Breast epithelium (tissue), 3 donors: ENCODE data around the gene GALM.

Experiments used
- POLR2A ChIP-seq: fragments of 450-650 bp; IDR thresholded peaks from one replicate; pipeline ENCODE4 v1.6.1; 2016; ENCODE audit warnings: antibody characterized with exemption, mild to moderate bottlenecking, moderate library complexity
- POLR2AphosphoS5 ChIP-seq, 3 donors: sonication (generic); formaldehyde crosslinking; IDR thresholded peaks; one replicate each; pipeline ENCODE4 v1.6.1; 2017; ENCODE audit warnings: antibody characterized with exemption in 3 of 3
- TF ChIP-seq, protein P1 (sequence below), 3 donors: fragments of 450-650 bp; IDR thresholded peaks; one replicate each; pipeline ENCODE4 v1.5.1; 2016 to 2017; ENCODE audit warnings: antibody characterized with exemption in 3 of 3, mild to moderate bottlenecking in 3 of 3, moderate library complexity in 3 of 3

GRCh38 chr2:38754049-38754448, 88.1 kb downstream of the GALM start:
- TF ChIP-seq, protein P1, sequence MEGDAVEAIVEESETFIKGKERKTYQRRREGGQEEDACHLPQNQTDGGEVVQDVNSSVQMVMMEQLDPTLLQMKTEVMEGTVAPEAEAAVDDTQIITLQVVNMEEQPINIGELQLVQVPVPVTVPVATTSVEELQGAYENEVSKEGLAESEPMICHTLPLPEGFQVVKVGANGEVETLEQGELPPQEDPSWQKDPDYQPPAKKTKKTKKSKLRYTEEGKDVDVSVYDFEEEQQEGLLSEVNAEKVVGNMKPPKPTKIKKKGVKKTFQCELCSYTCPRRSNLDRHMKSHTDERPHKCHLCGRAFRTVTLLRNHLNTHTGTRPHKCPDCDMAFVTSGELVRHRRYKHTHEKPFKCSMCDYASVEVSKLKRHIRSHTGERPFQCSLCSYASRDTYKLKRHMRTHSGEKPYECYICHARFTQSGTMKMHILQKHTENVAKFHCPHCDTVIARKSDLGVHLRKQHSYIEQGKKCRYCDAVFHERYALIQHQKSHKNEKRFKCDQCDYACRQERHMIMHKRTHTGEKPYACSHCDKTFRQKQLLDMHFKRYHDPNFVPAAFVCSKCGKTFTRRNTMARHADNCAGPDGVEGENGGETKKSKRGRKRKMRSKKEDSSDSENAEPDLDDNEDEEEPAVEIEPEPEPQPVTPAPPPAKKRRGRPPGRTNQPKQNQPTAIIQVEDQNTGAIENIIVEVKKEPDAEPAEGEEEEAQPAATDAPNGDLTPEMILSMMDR (IDR thresholded peaks at IDR 0.05): no peak
- TF ChIP-seq POLR2A (no peak), POLR2AphosphoS5 (IDR thresholded peaks at IDR 0.05) (no peak)
